Myocyte (in vitro differentiated cells): ENCODE data around the gene PSD2. TPM values are rescaled to one million over a fixed set of nuclear protein-coding genes. Genes with fewer than 3 reads are reported as not detected.

ENCODE experiments used
- DNase-seq: peaks from one replicate; pipeline ENCODE4 v3.0.0-alpha.2; 2012; ENCODE audit warnings: low read depth
- polyA plus RNA-seq: library from polyadenylated mRNA; unstranded; fragments of >200 nt; gene quantifications from one replicate; pipeline ENCODE4 v1.2.1, GENCODE V29; 2012; ENCODE audit warnings: missing spikeins
- total RNA-seq: library from RNA; depleted of rRNA; stranded (reverse); fragments of >200 nt; gene quantifications from 2 replicates; pipeline ENCODE4 v1.2.3, GENCODE V29; 2014

PSD2 gene
- total RNA-seq, result 0.05 TPM in 1 of 2 replicates, not detected in the other
- polyA plus RNA-seq, result 0.79 TPM

DNA sequence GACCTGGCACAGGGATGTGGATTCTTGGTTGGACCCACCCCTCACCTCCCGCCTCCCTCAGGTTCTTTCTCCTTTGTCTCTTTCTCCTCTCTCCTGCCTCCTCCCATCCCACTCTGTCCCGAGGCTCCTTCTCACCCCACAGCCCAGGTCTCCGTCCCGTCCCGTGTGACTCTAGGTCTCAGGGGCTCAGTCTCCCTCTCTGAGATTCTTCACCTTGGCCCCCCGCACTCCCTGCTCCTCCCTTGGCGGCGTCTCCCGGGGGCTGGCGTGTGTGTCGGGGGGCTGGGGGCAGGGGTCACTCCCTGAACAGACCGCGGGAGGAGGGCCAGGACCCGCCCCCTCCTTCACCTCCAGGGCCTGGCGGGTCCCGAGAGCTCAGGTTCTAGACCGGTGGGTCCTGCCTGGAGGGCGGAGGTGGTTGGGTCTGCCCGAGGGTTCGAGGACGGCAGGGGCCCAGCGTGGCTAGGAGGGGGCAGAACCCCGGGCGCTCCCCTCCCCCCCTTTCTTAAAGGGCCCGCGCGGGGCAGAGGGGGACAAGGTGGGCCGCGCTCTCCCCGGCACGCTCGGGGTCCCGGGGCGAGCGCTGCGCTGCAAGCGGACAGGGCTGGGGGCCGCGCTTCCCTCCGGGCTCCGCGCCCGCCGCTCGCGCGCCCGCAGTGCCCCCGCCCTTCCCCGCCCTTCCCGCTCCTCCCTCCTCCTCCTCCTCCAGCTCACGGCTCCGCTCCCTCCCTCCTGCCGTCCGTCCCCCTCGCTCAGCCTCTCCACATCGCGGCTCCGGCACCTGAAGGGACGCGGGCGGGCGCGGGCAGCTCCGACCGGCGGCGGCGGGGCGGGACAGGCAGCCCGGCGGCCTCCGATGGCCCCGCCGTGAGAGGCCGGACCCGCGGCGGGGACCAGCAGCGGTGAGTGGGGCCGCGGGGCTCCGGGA lies at the start of gene PSD2:
Gene PSD2, plus strand, starts transcription at position 735 of the 928 bp plus-strand sequence. CDS start 13,633 bp downstream, outside the sequence.
- DNase-seq, result no peak

DNA sequence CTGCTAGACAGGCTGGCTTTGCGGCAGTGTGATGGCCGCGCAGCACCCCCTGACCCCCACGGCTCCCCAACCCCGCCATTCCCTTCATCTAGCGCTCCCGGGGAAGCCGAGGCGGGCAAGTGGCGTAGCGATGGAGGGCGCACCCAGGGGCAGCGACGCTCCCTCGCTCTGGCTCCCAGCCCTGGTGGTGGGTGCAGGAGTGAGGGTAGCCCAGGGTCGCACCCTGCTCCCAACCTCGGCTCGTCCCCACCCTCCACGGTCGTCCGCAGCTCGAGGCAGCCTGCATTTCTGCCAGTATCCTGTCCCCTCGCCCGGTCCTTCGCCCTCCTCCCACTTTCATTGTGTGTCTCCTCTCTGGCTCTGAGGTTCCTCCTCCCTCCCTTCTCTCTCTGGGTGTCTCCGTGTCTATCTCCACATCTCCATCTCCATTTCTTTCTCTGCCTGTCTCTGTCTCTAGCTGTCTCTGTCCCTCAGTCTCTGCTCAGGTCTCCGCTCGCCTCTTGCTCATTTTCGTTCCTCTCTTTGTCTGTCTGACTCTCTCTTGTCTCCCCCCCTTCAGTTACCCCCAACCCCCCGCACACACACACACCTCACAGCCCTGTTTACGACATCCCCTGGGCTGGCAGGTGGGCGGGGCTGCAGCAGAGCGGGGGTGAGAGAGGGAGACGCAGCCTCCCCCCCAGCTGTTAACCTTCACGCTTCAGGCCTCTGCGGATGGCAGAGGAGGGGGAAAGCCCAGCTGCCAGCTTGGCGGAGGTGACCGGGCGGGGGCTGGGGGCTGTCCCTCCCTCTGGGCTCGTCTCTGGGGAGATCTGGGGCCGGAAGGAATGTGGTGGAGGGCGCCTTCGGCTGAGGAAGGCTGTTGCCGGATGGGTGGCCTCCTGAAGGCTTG lies 48.7 kb upstream of the PSD2 start:
- DNase-seq, result peak; percentile 33

DNA sequence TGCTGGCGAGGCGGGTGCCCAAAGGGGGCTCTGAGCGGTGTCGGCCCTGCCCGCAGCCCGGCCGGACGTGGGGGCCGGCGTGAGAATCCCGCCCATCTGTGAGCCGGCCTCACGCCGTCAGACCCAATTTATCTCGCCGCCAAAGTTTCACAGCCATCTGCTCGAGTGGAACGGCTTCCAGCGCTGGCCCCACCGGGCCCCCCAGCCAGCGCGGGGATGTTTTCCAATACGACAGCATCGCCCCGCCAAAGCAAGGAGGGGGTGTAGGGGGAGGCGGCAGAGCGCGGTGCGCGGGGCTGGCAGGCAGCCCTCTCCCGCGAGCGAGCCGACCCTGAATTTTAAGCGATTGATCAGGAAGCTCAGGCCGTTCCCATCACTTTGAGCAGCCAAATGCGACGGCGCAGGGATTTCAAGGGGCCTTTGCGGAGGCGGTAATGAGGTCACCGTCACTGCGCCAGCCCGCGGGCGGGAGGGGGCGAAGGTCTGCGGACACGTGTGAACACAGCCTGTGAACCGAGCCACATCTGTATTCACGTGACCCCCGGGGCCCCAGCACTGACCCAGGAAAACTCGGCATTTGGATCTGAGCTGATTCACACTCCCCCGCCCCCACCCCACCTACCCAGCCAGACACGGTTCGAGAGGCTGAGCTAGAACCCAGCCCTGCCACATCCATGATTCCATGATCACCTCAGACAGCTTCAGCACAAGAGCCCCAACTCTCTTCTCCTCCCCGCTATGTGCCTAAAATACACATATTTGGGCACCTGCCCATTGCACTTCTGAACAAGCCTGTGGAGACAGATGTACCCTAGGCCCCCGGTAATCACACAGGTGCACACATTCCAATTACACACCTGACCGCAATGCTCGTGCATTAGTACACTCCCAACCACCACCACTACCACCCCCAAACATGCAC lies 47.8 kb upstream of the PSD2 start:
- peak; percentile 40 for DNase-seq

DNA sequence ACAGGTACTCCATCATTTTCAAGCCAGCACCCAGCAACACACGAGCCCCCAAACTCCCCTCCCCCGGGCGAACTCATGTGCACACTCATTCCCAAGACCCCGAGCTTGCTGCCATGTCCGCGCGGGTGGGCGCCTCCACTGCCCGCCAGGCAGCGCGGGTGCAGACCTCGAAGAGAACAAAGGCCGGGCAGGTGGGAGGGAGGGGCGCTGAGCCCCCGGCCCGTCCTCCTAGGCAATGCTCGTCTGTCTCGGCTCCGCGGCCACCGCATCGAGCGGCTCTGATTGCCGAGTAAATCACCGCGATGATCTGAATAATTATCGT lies 47.1 kb upstream of the PSD2 start:
- no peak for DNase-seq

DNA sequence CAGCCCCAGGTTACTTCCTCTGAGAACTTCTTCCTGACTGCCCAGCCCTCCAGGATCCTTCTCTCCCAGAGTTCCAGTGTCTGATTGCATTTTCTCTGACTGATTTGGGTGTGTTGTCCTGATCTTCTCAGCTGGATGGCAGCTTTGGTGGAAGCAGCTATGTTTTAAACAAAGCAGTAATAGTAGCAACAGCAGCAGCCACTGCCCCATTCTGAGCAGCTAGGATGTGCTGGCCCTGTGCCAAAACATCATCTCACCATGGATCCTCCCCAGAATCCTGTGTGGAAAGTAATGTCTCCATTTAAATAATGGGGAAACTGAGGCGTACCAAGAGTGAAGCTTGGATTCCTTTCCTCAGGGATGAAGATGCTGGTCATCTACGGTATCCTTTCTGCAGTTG lies 46.4 kb upstream of the PSD2 start:
- DNase-seq, result peak; percentile 33

DNA sequence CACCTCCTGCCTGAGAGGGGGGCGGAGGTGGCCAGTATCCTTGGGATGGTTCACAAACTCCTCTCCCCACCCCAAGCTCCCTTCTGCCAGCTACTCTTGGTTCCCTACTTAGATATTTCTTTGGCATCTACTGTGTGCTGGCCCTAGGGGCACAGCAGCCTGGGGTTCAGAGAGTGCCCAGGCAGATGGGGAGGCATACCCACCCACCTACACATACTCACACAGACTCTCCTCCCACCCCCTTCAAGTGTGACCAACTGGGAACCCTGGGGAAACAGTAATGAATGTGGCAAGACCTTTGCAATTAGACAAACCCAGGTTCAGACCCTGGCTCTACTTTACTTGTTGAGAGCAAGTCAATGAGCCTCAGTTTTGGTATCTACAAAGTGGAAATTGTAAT lies 44.4 kb upstream of the PSD2 start:
- no peak for DNase-seq

DNA sequence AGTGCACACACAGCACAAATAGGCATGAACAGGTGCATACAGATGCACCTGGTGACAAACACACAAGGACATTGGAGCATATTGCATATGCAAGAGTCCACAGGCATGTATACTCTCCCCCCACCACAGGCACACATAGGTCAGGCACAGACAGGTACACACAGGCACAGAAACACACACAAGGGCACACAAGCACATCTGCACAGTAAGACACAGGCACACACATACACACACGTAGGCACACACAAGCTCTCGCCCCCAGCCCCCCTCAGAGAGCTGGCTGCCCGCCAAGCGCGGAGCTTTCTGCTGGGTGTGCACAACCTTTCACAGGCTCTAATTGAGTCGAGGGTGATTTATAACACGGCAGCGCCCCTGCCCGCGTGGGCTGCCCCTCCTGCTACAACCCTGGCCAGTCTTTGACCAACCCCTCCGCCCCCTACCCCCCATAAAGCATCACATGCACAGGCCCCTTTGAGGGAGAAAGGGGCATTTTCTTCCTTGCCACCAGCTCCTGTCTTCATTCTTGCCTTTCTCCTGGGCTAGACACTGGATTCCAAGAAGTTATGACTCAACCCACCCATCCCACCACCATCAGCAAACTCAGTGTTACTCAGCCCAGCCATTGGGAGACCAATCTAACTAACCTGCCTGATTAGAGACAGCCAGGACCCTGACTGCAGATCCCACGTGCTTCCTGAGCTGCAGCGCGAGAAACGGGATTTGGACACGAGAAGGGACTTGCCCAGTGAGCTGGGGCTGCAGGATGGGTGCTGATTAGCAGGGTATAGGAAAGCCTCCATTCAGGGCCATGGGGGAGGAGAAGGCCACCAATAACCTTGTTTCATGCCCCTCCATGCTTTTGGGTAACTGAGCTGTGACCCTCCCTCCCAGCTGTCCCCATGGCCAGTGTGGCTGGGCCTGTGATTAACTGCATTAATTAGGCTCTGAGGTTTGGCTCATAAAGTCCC lies 42.8 kb upstream of the PSD2 start:
- no peak for DNase-seq

DNA sequence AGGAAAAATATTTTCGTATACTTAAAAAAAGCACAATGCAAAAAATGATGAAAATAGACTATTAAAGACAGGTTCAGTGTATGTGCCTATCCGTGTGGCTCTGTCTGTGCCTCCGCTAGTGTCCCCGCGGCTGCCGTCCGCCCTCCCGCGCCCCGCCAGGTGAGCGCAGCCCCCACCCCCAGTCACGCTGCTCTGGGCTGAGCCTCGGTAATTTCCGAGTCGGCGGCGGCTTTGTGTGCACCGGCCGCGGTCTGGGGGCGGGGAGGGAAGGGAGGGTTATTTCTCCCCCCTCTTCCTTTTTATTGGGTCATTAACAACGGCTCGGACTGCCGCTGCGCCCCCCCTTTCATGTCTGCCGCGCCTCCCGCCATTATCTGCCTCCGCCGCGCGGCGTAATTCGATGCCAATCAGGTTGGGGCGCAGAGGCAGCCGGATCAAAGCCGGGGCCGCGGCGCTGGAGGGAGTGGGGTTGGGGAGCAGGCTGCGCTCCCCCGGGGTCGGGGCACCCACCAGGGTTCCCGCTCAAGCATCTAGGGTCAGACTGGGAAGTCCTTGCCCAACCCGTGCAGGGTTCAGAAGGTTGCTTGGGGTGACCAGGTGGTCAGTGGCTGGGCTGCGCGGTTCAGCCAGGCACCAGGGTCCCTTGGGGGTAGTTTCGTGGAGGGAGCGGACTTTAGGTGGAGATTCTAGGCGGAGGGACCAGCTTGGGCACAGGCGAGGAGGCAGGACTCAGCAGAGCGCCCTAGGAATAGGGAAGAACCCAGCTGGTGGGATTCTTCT lies 39.5 kb upstream of the PSD2 start:
- DNase-seq, result no peak

DNA sequence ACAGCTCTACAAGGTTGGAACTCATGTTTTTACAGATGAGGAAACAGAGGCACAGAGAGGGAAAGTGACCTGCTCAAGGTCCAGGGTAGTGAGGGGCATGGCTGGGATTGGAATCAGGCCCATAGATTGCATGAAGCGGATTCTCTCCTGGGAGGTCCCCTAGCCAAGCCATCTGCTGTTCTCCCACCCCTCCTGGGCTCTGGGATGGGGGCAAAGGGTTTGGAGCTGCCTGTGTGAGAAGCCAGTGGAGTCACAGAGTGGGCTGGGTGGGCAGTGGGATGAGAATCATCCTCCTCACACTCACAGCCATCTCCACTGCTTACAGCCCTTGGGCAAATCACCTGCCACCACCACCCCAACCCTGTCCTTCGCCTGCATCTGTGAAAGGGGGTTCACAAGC lies 38.6 kb upstream of the PSD2 start:
- DNase-seq, result no peak

DNA sequence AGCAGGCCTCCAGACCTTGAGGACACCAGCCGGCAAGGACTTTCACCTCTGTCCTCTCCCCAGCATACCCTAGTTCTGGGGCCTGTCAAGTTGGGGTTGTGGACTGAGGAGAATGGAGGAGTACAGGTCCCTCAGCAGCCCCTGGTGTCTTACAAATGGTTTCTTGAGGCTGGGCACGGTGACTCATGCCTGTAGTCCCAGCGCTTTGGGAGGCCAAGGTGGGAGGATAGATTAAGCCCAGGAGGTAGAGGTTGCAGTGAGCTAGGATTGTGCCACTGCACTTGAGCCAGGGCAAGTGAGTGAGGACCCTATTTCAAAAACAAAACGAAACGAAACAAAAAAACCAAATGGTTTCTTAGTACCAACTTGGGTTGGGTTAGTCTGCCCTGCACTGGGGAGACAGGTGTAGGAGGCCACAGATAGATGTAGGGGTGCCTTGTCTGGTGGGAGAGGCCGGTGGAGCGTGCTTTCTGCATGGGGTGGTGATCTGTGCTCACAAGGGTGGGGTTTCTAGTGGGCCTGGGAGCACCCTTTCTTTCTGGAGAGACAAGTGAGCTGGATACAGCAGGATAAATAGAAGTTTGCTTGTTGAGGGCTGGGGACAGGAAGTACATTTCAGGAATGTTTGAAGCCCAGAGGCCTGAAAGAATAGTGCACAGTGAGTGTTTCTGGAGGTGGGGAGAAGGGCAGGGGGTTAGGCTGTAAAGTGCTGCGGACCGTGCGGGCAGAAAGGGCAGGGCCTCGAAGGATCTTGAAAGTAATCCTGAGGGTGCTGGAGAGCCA lies 37.7 kb upstream of the PSD2 start:
- DNase-seq, result no peak

DNA sequence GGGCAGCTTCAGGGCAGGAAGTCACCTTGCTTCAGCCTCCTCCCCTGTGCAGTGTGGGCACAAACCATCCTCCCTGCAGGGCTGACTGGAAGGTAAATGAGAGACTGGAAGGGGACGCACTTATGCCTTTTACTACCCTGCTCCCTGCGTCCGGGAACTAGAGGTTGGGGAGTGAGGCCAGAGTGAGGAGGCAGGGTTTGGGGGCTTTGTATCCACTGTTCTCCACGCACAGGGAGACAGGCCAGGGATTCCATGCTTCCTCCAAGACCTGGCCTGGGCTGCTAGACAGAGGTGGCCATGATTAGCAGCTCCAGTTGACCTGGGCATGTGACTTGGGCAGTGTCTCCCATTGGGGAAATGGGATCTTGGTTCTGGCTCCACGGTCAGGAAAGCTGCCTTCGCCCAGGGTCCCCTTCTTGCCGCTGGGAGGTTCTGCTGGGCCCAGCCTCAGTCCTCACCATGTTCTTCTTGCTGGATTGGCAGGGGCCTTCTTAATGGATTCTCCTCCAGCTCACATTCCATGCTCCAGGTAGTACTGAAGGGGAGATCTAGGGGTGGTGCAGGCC lies 37.0 kb upstream of the PSD2 start:
- no peak for DNase-seq

DNA sequence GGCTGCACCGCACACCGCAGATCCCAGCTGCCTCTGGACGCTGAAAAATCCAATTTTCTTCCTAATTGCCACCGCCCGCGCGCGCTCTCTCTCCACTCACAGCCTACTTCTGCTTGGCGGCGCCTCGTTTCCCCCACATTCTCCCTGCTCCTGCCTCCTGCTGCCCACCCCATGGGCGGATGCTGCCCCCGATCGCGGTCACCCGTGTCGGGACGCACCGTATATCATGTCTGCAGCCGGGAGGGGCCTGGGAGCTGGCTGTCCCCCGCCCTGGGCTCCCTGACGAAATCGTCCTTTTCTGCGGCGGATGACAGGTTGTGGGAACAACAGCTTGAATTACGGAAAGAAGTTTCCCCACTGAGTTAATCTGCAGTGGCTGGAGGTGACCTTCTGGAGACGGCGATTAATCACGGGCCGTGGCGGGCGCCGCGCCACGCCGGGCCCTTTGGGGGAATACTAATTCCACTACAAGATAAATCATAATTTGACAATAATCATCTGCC lies 36.3 kb upstream of the PSD2 start:
- no peak for DNase-seq

DNA sequence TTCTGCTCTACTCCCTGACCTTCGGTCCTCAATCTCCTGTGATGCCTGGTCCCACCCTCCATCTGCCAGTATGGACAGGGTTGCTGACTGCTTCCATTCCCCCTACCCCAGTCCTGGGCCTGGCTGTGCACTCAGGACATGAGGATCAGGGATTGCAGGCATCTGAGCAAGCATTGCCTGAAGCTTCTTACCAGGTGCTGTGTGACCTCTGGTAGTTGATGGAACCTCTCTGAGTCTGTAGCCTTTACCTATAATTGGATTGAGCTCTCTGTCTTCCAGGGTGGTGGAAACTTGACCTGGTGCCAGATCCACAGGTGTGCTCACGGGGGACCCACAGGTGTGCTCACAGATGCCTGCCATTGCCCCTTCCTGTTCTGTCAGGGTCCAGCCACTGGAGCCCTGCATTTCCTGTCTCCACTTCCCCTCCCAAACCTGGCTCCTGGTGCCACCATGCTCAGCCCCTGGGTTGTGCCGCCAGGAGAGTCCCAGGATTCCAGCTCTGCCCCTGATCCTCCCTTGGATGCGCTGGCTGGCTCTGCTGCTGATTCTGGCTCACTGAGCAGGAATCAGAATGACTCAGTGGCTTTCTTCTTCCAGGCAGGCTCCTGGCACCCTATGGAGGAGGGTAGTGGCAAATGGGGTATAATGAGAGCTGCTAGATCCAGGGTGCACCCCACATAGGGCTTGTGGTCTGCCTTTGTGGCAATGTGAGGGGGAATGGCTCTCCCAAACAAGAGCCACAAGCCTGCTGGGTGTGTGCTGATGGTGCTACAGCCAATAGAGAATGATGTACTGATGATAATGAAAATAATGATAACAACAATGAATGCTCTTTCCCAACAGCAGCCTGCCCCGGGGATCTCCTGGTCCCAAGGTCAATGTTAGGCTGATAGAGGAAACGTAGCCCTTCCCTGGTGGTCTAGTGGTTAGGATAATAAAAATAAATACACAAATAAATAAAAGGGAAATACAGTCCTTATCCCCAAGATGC lies 35.2 kb upstream of the PSD2 start:
- DNase-seq, result peak; percentile 54

DNA sequence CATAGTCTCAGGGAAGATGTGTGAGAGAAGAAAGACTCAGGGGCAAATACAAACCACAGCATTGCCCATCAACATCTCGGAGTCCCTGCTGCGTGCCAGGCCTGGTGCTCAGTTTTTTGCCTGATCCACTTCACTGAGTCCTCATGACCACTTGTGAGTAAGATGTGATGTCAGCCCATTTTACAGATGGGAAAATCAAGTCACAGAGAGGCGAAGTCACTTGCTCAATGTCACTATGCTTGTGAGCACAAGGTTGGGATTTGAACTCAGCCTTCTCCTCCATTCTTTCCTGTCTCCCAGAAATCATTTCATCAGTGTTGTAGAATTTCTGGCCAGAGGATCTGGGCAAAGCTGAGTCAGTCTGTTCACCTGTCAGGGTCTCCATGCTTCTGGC lies 34.6 kb upstream of the PSD2 start:
- no peak for DNase-seq

DNA sequence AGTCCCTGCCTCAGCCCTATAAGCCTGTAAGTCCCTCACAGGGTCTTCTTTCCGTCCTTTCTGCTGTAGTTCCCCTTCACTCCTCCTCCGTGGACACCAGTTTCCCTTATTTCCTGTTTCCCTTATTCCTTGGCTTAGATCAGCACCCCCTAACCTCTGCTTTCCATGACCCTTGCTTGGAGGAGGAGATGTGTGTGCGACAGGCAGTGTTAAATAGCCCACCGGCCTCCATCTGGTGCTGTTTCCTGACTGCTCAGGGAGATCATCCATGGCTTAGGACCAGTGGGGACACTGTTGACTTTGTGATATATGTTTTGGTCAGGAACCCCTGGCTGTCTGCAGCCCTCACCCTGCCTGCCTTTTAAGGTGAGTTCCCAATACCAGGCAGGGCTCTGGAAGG lies 34.1 kb upstream of the PSD2 start:
- DNase-seq, result no peak

DNA sequence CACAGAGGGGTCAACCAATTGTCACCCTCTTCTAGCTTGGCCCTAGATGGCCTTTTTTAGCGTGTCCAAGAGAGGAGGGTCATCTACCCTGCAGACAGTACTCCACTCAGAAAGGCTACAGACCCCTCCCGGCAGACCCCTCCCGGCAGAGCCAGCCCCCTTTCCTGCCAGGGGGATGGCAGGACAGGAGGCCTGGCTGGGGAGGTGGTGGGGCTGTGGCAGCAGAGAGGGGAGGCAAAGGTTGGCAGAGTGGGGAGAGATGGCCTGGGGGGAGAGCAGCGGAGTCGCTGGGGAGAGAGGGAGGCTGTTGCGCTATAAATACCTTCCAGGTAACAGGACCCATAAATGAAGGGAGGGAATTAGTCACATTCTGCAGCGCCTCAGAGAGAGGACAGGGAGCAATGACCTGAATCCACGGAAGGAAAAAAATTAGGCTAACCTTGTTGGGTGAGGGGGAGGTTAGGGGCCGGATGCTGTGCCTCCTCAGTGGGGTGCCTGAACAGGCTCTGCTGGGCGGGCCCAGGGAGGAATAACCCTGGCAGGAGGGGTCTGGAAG lies 32.9 kb upstream of the PSD2 start:
- no peak for DNase-seq
